Mononuclear cell (primary cell): Measurements from ENCODE around the gene LRRC4C. TPM values are rescaled to one million over a fixed set of nuclear protein-coding genes. Genes with fewer than 3 reads are reported as not detected.

Source experiments
- H3K27me3 ChIP-seq: 2 replicates; pipeline ENCODE4 v1.6.0; 2011; ENCODE audit warnings: low read length, control low read depth; ENCODE audit not compliant: insufficient read depth
- H3K4me1 ChIP-seq: 2 replicates; pipeline ENCODE4 v1.5.1; 2011; ENCODE audit warnings: mild to moderate bottlenecking, low read length, control low read depth; ENCODE audit not compliant: insufficient read depth
- H3K4me3 ChIP-seq: 2 replicates; pipeline ENCODE4 v1.5.1; 2011; ENCODE audit warnings: mild to moderate bottlenecking, low read length, moderate library complexity
- H3K9me3 ChIP-seq: 2 replicates; pipeline ENCODE4 v1.5.1; 2011; ENCODE audit warnings: low read depth, mild to moderate bottlenecking, control low read depth, low read length
- total RNA-seq: library from RNA; depleted of rRNA; stranded (reverse); fragments of >200 nt; gene quantifications from one replicate; pipeline ENCODE4 v1.2.3, GENCODE V29; 2012

Gene LRRC4C
- total RNA-seq, 1 donor: not detected

- Histone ChIP-seq H3K9me3 (no peaks in the 10 kb centered on the region), H3K27me3 (no peaks in the 10 kb centered on the region), H3K4me1 (no peaks in the 10 kb centered on the region), H3K4me3 (no peak overlapping the region)
Measured at GRCh38 chr11:40376331-40376730, 1083.1 kb downstream of the LRRC4C start.

- no peak overlapping the region for H3K4me3 ChIP-seq
- no peaks in the 10 kb centered on the region for H3K4me1 ChIP-seq
- no peaks in the 10 kb centered on the region for H3K27me3 ChIP-seq
- H3K9me3 ChIP-seq: no peaks in the 10 kb centered on the region
Measured at GRCh38 chr11:40370821-40371616, 1088.4 kb downstream of the LRRC4C start.

DNA sequence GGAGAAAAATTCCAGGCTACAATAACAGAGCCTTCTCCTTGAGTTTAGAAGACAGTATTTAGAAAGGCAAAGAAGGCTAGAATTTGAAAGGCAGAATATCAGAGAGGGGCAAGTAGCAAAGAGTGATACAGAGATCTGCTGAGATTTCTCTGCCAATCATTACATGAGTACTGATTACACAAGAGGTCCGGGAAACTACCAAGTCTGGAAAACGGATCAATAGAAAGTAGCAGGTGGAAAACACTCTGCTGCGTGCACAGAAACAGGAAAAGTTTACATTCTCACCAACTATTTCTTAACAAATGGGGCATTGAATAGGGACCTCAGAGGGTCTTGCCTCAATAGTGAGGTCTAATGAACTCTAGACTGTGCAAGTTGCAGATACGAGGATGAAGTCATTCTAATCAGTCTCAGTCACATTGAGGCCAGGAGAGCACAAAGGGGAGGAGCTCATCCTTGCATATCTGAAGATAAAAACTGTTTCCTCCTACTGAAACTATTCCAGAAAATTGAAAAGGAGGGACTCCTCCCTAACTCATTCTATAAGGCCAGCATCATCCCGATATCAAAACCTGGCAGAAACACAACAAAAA is 1099.2 kb downstream of the LRRC4C start:
- Histone ChIP-seq H3K4me1 (no peaks in the 10 kb centered on the region), H3K27me3 (no peaks in the 10 kb centered on the region), H3K4me3 (no peak overlapping the region)

DNA sequence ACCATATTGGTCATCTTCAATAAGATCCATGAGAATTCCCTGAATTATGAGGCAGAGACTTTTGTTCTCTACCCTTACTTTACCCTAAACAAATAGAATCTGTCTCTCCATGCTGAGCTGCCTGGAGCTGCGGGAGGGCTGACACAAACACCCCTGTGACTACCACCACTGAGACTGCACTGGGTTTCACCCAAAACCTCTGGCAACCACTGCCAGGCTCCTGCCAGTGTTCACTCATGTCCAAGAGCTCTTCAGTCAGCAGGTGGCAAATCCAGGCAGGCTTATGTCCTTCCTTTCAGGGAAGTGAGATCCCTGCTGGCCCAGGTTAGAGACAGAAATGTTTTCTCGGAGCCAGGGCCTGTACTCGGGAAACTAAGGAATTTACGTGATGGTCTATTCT is 1105.3 kb downstream of the LRRC4C start:
- no peaks in the 10 kb centered on the region for H3K27me3 ChIP-seq
- no peak overlapping the region for H3K4me3 ChIP-seq
- H3K9me3 ChIP-seq: no peaks in the 10 kb centered on the region
- H3K4me1 ChIP-seq: no peaks in the 10 kb centered on the region

More for the DNA sequence above, 1099.2 kb downstream of the LRRC4C start:
- no peaks in the 10 kb centered on the region for H3K9me3 ChIP-seq

DNA sequence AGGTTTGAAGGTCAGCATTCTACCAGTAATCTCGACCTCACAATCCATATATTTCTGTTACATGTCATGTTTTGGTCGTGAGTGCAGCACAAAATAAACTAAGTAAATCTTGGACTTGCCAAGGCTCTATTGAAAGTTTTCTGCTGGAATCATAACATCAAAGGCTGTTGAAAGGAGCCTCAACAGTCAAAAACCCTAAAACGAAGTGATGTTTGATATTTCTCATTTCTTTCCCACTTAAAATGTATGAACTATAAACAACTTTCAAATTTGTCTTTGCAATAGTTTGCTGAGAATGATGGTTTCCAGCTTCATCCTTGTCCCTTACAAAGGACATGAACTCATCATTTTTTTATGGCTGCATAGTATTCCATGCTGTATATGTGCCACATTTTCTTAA is 1118.5 kb downstream of the LRRC4C start:
- Histone ChIP-seq H3K9me3 (no peaks in the 10 kb centered on the region), H3K4me3 (no peak overlapping the region), H3K4me1 (no peaks in the 10 kb centered on the region), H3K27me3 (no peaks in the 10 kb centered on the region)

DNA sequence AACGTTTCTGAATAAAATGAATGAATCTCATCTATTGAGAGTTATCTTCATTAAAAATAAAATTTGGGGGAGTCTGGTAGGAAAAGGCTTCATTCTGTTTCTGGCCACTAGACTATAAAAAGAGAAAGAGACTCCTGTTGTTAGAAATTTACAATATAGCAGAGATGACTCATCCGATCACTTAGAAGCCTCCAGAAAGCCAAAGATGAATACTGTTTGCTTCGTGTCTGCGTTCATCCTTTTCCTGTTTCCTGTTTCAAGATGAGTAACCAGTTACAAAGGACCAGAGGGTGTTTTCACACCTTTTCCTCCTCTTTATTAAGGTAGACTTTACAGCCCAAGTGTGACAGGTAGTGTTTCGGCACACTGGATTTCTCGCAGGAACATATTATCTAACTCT is 1120.7 kb downstream of the LRRC4C start:
- Histone ChIP-seq H3K4me3 (no peak overlapping the region), H3K4me1 (no peaks in the 10 kb centered on the region), H3K27me3 (no peaks in the 10 kb centered on the region), H3K9me3 (no peaks in the 10 kb centered on the region)

DNA sequence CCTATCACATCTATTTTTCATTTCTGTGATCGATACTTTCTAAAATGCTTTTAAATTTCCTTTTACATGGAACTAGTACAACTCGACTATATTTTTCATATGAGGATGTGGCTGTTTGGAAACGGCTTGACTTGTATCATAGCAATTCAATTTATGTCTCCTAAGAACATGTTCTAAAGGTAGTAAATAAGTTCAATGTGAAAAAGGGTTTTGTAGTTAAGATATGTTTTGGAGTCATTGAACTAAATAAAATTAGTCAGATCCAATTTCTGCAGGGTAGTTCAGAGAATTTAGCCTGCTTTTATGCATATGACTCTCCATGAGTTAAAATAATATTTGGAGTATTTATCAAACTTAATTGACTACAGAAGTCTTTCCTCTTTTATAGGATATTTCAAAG is 1121.4 kb downstream of the LRRC4C start:
- H3K4me3 ChIP-seq: no peak overlapping the region
- H3K9me3 ChIP-seq: no peaks in the 10 kb centered on the region
- no peaks in the 10 kb centered on the region for H3K27me3 ChIP-seq
- H3K4me1 ChIP-seq: no peaks in the 10 kb centered on the region

- Histone ChIP-seq H3K27me3 (no peaks in the 10 kb centered on the region), H3K4me3 (no peak overlapping the region), H3K4me1 (no peaks in the 10 kb centered on the region), H3K9me3 (no peaks in the 10 kb centered on the region)
Measured at GRCh38 chr11:40337118-40337517, 1122.3 kb downstream of the LRRC4C start.

DNA sequence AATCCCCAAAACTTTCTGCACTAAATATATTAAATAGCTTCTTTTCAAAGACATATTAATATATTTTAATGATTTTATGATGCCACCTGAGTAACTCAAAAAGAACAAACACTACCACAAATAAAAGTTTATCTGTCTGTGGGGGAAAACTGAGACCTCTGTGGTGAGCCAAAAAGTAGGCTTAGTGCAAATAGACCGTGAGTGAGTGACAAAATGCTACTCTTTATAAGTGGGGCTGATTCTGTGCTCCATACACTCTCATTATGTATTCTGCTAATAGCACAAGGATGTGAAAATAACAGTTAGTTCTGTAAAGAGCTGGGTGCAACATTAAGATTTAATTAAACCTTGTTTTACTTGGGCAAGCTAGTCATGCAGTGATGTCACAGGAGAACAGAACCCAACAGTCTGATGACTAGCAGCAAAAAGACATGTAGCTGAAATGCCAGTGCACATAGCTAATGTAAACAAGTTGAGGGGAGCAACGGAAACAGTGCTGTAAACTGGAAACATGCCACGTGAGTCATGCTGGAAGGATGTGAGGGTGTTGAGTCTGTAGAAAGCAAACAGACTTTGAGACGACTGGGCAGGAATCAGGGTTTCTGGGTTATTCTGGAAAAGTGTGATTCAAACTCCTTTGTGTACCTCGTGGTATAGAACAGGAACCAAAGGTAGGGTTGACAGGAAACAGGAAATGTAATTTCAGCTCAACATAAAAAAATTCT is 1130.4 kb downstream of the LRRC4C start:
- no peaks in the 10 kb centered on the region for H3K4me1 ChIP-seq
- H3K4me3 ChIP-seq: no peak overlapping the region
- no peaks in the 10 kb centered on the region for H3K27me3 ChIP-seq

DNA sequence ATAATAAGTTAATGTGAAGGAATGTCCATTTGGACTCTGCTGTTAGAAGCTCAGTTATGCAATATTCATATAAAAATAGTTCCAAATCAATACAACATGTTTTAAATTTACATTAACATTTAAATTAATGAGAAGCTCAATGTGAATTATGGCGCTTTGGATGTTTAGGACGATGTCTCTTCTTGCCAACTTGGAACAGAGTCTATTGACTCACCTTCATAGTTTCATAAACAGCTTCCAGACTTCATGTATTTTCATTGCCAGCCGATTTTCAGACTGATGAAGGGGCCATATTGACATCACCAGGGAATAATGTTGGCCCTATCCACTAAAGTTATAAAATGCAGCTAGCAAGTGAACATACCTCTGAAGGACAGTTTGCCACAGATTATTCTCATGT is 1136.2 kb downstream of the LRRC4C start:
- H3K4me3 ChIP-seq: no peak overlapping the region
- H3K9me3 ChIP-seq: no peaks in the 10 kb centered on the region
- no peaks in the 10 kb centered on the region for H3K27me3 ChIP-seq
- H3K4me1 ChIP-seq: no peaks in the 10 kb centered on the region

More for the DNA sequence above, 1130.4 kb downstream of the LRRC4C start:
- no peaks in the 10 kb centered on the region for H3K9me3 ChIP-seq

DNA sequence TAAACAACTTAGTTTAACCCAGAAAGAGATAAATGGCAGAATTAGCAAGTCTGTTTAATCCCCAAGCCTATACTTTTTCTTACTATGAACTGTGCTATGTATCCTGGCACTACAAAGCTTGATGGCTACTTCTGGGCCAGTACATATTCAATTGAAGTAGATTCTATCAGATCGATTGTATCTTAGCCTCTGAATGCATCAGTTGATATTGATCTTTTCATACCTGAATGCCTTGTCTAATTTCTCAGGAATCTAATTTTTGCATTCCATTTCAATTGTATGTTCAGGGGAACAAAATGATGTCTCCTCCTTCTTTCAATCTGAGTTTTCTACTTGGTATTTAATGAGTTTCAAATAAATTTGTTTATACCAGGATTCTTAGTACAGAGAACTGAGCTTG is 1137.9 kb downstream of the LRRC4C start:
- H3K9me3 ChIP-seq: no peaks in the 10 kb centered on the region

GRCh38 chr11:40316171-40316570 is 1143.3 kb downstream of the LRRC4C start:
- Histone ChIP-seq H3K9me3 (no peaks in the 10 kb centered on the region), H3K4me3 (no peak overlapping the region), H3K4me1 (no peaks in the 10 kb centered on the region), H3K27me3 (no peaks in the 10 kb centered on the region)

More for the DNA sequence above, 1137.9 kb downstream of the LRRC4C start:
- Histone ChIP-seq H3K4me1 (no peaks in the 10 kb centered on the region), H3K4me3 (no peak overlapping the region), H3K27me3 (no peaks in the 10 kb centered on the region)

GRCh38 chr11:40315122-40315521 is 1144.3 kb downstream of the LRRC4C start:
- Histone ChIP-seq H3K9me3 (no peaks in the 10 kb centered on the region), H3K4me3 (no peak overlapping the region), H3K4me1 (no peaks in the 10 kb centered on the region), H3K27me3 (no peaks in the 10 kb centered on the region)

DNA sequence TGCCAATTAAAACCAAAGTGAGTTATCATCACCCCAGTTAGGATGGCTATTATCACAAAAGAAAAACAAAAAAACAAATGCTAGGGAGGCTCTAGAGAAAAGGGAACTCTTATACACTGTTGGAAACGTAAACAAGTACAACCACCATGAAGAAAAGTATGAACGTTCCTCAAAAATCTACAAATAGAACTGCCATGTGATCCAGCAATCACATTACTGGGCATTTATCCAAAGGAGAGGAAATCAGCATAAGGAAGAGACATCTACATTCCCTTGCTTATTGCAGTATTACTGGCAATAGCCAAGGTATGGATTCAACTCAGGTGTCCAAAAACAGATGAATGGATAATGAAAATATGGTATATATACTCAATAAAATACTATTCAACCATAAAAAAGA is 1145.1 kb downstream of the LRRC4C start:
- Histone ChIP-seq H3K9me3 (no peaks in the 10 kb centered on the region), H3K27me3 (no peaks in the 10 kb centered on the region), H3K4me3 (no peak overlapping the region), H3K4me1 (no peaks in the 10 kb centered on the region)

GRCh38 chr11:40306938-40307548 is 1152.4 kb downstream of the LRRC4C start:
- H3K4me3 ChIP-seq: no peak overlapping the region
- no peaks in the 10 kb centered on the region for H3K4me1 ChIP-seq
- no peaks in the 10 kb centered on the region for H3K27me3 ChIP-seq
- H3K9me3 ChIP-seq: no peaks in the 10 kb centered on the region
